SK-N-SH treated with all-trans-retinoic acid at 6 μM for 48 hours (cell line): ENCODE measurements around the gene GAB4.

Experiments
- ATAC-seq: fragments of 200-7000 bp; cut with Tn5 transposase; 3 replicates; pipeline ENCODE4 v1.9.1; 2020; ENCODE audit warnings: mild to moderate bottlenecking, moderate library complexity
- ARNTL ChIP-seq: fragments of 450-650 bp; formaldehyde crosslinking; IDR thresholded peaks from 2 replicates; pipeline ENCODE4 v1.5.0; 2020; ENCODE audit warnings: low read depth, mild to moderate bottlenecking, moderate library complexity, borderline replicate concordance
- CSDC2 ChIP-seq: fragments of 250-450 bp; sonication (Bioruptor Pico); IDR thresholded peaks from 2 replicates; pipeline ENCODE4 v1.5.0; 2020; ENCODE audit warnings: mild to moderate bottlenecking, moderate library complexity
- ESRRG ChIP-seq: fragments of 250-450 bp; sonication (Bioruptor Pico); IDR thresholded peaks from 2 replicates; pipeline ENCODE4 v1.6.1; 2021; ENCODE audit warnings: mild to moderate bottlenecking
- GLIS3 ChIP-seq: fragments of 250-450 bp; sonication (Bioruptor Pico); IDR thresholded peaks from 2 replicates; pipeline ENCODE4 v1.5.0; 2020; ENCODE audit warnings: mild to moderate bottlenecking, moderate library complexity
- ISL1 ChIP-seq: fragments of 250-450 bp; sonication (Bioruptor Pico); IDR thresholded peaks from 2 replicates; pipeline ENCODE4 v2.1.2; 2022; ENCODE audit warnings: mild to moderate bottlenecking, moderate library complexity
- OSR1 ChIP-seq: fragments of 250-450 bp; sonication (Bioruptor Pico); IDR thresholded peaks from 2 replicates; pipeline ENCODE4 v1.8.0; 2022; ENCODE audit warnings: moderate library complexity, mild to moderate bottlenecking, inconsistent platforms
- PPARA ChIP-seq: fragments of 250-450 bp; sonication (Bioruptor Pico); IDR thresholded peaks from 2 replicates; pipeline ENCODE4 v1.5.0; 2020; ENCODE audit warnings: mild to moderate bottlenecking, borderline replicate concordance
- RARB ChIP-seq: fragments of 250-450 bp; sonication (Bioruptor Pico); IDR thresholded peaks from 2 replicates; pipeline ENCODE4 v1.8.0; 2021; ENCODE audit warnings: mild to moderate bottlenecking, moderate library complexity
- SNAI2 ChIP-seq: fragments of 250-450 bp; sonication (Bioruptor Pico); IDR thresholded peaks from 2 replicates; pipeline ENCODE4 v1.5.0; 2020; ENCODE audit warnings: mild to moderate bottlenecking, moderate library complexity
- TCF4 ChIP-seq: fragments of 250-450 bp; sonication (Bioruptor Pico); IDR thresholded peaks from 2 replicates; pipeline ENCODE4 v1.8.0; 2021; ENCODE audit warnings: mild to moderate bottlenecking, moderate library complexity, borderline replicate concordance
- TOX ChIP-seq: fragments of 250-450 bp; sonication (Bioruptor Pico); IDR thresholded peaks from 2 replicates; pipeline ENCODE4 v1.8.0; 2021; ENCODE audit warnings: mild to moderate bottlenecking, moderate library complexity, borderline replicate concordance
- ZC3H10 ChIP-seq: fragments of 250-450 bp; sonication (Bioruptor Pico); IDR thresholded peaks from 2 replicates; pipeline ENCODE4 v1.5.1; 2021; ENCODE audit warnings: mild to moderate bottlenecking, moderate library complexity
- ZFP3 ChIP-seq: fragments of 250-450 bp; sonication (Bioruptor Pico); IDR thresholded peaks from 2 replicates; pipeline ENCODE4 v1.5.0; 2020; ENCODE audit warnings: mild to moderate bottlenecking, moderate library complexity
- ZFP30 ChIP-seq: fragments of 450-650 bp; formaldehyde crosslinking; IDR thresholded peaks from 2 replicates; pipeline ENCODE4 v1.5.0; 2022; ENCODE audit warnings: mild to moderate bottlenecking, moderate library complexity
- ZNF565 ChIP-seq: fragments of 450-650 bp; formaldehyde crosslinking; conservative IDR thresholded peaks from 2 replicates; pipeline ENCODE4 v1.5.0; 2020; ENCODE audit warnings: low read depth, mild to moderate bottlenecking, moderate library complexity
- ZNF70 ChIP-seq: fragments of 450-650 bp; formaldehyde crosslinking; IDR thresholded peaks from 2 replicates; pipeline ENCODE4 v1.5.0; 2020; ENCODE audit warnings: mild to moderate bottlenecking, moderate library complexity
- ZNF8 ChIP-seq: fragments of 450-650 bp; formaldehyde crosslinking; IDR thresholded peaks from 2 replicates; pipeline ENCODE4 v1.5.0; 2020; ENCODE audit warnings: mild to moderate bottlenecking, moderate library complexity
- TF ChIP-seq, protein P1 (sequence below): fragments of 250-450 bp; sonication (Bioruptor Pico); IDR thresholded peaks from 2 replicates; pipeline ENCODE4 v1.5.1; 2020; ENCODE audit warnings: low read depth, mild to moderate bottlenecking, moderate library complexity
- TF ChIP-seq, protein P2 (sequence below): fragments of 250-450 bp; sonication (Bioruptor Pico); IDR thresholded peaks from 2 replicates; pipeline ENCODE4 v1.8.0; 2021; ENCODE audit warnings: low read depth, mild to moderate bottlenecking, moderate library complexity, borderline replicate concordance
- TF ChIP-seq, protein P3 (sequence below): fragments of 250-450 bp; sonication (Bioruptor Pico); IDR thresholded peaks from 2 replicates; pipeline ENCODE4 v1.5.0; 2020; ENCODE audit warnings: mild to moderate bottlenecking, moderate library complexity
- TF ChIP-seq, protein P4 (sequence below): fragments of 250-450 bp; sonication (Bioruptor Pico); IDR thresholded peaks from 2 replicates; pipeline ENCODE4 v1.8.0; 2020; ENCODE audit warnings: mild to moderate bottlenecking, moderate library complexity, borderline replicate concordance

Gene GAB4

DNA sequence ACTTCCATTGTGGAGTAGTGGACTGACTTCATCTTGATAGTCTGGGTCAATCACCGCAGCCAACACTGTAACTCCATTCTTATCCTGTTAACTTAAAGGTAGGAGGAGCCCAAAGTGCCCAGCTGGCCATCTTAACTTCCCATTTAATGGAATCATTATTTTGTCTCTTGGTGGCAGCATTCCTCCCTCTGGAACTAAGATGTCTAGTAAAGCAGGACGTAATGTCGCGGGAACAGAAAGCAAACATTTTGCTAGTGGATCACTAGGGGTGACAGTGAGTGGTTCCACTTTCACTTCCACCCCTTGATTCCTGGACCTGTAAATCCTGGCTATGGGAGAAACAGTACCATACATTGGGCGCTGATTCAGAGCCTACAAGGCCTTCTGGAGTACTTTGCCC is 71.4 kb downstream of the GAB4 start:
- no peak for TF ChIP-seq ISL1 (CRISPR knock-in tag)
- TF ChIP-seq ZNF8 (CRISPR knock-in tag) = no peak
- no peak for TF ChIP-seq CSDC2 (CRISPR knock-in tag)
- TF ChIP-seq, all 23 proteins: peak for 0
- ATAC-seq = no peak

DNA sequence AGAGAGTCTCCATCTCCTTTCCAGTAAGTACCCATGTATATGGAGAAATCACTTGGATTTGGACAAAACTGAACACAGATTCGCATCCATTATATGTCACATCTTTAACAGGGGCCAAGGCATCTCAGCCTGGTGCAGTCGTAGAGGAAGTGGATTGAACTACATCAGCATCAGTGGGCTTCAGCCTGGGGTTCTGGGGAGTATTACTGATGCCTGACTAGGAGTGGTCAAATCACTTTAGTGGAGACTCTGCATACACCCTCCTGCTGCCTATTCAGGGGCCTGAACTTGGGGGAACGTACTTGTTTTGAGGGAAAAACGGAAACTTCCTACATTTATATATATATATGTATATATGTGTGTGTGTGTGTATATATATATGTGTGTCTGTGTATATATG is 72.8 kb downstream of the GAB4 start:
- TF ChIP-seq, protein P1, sequence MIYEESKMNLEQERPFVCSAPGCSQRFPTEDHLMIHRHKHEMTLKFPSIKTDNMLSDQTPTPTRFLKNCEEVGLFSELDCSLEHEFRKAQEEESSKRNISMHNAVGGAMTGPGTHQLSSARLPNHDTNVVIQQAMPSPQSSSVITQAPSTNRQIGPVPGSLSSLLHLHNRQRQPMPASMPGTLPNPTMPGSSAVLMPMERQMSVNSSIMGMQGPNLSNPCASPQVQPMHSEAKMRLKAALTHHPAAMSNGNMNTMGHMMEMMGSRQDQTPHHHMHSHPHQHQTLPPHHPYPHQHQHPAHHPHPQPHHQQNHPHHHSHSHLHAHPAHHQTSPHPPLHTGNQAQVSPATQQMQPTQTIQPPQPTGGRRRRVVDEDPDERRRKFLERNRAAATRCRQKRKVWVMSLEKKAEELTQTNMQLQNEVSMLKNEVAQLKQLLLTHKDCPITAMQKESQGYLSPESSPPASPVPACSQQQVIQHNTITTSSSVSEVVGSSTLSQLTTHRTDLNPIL (CRISPR knock-in tag) = no peak
- TF ChIP-seq RARB (CRISPR knock-in tag) = no peak
- no peak for TF ChIP-seq TOX (CRISPR knock-in tag)
- no peak for TF ChIP-seq ZNF565 (CRISPR knock-in tag)
- no peak for TF ChIP-seq GLIS3 (CRISPR knock-in tag)
- no peak for TF ChIP-seq PPARA (CRISPR knock-in tag)
- TF ChIP-seq, protein P2, sequence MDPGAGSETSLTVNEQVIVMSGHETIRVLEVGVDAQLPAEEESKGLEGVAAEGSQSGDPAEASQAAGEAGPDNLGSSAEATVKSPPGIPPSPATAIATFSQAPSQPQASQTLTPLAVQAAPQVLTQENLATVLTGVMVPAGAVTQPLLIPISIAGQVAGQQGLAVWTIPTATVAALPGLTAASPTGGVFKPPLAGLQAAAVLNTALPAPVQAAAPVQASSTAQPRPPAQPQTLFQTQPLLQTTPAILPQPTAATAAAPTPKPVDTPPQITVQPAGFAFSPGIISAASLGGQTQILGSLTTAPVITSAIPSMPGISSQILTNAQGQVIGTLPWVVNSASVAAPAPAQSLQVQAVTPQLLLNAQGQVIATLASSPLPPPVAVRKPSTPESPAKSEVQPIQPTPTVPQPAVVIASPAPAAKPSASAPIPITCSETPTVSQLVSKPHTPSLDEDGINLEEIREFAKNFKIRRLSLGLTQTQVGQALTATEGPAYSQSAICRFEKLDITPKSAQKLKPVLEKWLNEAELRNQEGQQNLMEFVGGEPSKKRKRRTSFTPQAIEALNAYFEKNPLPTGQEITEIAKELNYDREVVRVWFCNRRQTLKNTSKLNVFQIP (CRISPR knock-in tag) = no peak
- TF ChIP-seq ZFP3 (CRISPR knock-in tag) = no peak
- no peak for TF ChIP-seq ZNF8 (CRISPR knock-in tag)
- no peak for TF ChIP-seq SNAI2
- no peak for TF ChIP-seq ZFP30 (CRISPR knock-in tag)
- TF ChIP-seq ARNTL = no peak
- no peak for TF ChIP-seq ZNF70 (CRISPR knock-in tag)
- no peak for TF ChIP-seq ZC3H10 (CRISPR knock-in tag)
- no peak for TF ChIP-seq ISL1 (CRISPR knock-in tag)
- no peak for TF ChIP-seq OSR1 (CRISPR knock-in tag)
- no peak for TF ChIP-seq ESRRG (CRISPR knock-in tag)
- TF ChIP-seq TCF4 (CRISPR knock-in tag) = no peak
- TF ChIP-seq CSDC2 (CRISPR knock-in tag) = no peak
- no peak for ATAC-seq

DNA sequence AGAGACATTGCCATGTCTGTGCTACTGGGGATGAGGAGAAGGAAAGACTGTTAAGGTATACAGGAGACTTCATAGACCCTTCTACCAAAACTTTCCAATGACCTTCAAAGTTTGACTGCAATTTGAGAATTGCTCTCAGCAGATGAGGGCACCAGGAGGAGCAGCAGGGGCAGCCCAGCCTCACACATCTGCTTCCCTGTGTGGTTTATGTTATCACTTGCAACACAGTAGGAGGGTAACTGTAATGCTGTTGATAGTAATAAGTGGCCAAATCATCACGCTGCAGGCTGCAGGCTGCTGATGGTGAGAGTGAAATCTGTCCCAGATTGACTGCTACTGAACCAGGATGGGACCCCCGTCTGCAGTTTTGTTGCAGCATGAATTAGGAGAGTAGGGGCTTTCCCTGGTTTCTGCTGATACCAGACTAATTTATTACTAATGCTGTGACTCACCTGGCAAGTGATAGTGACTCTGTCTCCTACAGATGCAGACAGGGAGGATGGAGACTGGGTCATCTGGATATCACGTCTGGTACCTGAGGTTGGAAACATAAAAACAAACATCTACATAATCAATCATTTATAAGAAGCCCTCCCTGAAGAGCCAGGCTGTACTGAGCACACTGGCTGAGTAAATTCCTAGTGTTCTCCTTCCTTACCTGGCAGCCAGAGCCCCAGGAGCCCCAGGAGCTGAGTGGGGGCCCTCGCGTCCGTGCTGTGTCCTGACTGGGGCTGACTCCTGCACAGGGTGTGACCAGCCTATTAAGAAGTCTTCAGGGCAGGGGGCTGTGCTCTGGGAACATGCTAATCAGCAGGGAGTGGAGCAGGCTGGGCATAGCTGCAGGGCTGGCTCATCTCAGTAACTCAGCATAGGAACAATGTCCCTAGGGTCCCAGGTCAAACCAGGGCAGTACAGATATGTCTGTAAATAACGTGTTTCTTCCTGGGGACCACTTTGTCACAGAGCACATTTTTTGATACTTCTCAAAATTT is 74.4 kb downstream of the GAB4 start:
- ATAC-seq = no peak
- no peak for TF ChIP-seq ZNF565 (CRISPR knock-in tag)
- TF ChIP-seq TCF4 (CRISPR knock-in tag) = no peak
- TF ChIP-seq, protein P3, sequence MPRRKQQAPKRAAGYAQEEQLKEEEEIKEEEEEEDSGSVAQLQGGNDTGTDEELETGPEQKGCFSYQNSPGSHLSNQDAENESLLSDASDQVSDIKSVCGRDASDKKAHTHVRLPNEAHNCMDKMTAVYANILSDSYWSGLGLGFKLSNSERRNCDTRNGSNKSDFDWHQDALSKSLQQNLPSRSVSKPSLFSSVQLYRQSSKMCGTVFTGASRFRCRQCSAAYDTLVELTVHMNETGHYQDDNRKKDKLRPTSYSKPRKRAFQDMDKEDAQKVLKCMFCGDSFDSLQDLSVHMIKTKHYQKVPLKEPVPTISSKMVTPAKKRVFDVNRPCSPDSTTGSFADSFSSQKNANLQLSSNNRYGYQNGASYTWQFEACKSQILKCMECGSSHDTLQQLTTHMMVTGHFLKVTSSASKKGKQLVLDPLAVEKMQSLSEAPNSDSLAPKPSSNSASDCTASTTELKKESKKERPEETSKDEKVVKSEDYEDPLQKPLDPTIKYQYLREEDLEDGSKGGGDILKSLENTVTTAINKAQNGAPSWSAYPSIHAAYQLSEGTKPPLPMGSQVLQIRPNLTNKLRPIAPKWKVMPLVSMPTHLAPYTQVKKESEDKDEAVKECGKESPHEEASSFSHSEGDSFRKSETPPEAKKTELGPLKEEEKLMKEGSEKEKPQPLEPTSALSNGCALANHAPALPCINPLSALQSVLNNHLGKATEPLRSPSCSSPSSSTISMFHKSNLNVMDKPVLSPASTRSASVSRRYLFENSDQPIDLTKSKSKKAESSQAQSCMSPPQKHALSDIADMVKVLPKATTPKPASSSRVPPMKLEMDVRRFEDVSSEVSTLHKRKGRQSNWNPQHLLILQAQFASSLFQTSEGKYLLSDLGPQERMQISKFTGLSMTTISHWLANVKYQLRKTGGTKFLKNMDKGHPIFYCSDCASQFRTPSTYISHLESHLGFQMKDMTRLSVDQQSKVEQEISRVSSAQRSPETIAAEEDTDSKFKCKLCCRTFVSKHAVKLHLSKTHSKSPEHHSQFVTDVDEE (CRISPR knock-in tag) = no peak
- no peak for TF ChIP-seq GLIS3 (CRISPR knock-in tag)
- TF ChIP-seq ARNTL = no peak
- TF ChIP-seq, protein P2 (CRISPR knock-in tag) = no peak
- TF ChIP-seq, protein P4, sequence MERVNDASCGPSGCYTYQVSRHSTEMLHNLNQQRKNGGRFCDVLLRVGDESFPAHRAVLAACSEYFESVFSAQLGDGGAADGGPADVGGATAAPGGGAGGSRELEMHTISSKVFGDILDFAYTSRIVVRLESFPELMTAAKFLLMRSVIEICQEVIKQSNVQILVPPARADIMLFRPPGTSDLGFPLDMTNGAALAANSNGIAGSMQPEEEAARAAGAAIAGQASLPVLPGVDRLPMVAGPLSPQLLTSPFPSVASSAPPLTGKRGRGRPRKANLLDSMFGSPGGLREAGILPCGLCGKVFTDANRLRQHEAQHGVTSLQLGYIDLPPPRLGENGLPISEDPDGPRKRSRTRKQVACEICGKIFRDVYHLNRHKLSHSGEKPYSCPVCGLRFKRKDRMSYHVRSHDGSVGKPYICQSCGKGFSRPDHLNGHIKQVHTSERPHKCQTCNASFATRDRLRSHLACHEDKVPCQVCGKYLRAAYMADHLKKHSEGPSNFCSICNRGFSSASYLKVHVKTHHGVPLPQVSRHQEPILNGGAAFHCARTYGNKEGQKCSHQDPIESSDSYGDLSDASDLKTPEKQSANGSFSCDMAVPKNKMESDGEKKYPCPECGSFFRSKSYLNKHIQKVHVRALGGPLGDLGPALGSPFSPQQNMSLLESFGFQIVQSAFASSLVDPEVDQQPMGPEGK (CRISPR knock-in tag) = no peak
- TF ChIP-seq, protein P1 (CRISPR knock-in tag) = no peak
- no peak for TF ChIP-seq ZNF70 (CRISPR knock-in tag)
- no peak for TF ChIP-seq ZFP3 (CRISPR knock-in tag)
- TF ChIP-seq ZNF8 (CRISPR knock-in tag) = no peak
- TF ChIP-seq RARB (CRISPR knock-in tag) = no peak
- TF ChIP-seq ISL1 (CRISPR knock-in tag) = no peak
- no peak for TF ChIP-seq OSR1 (CRISPR knock-in tag)
- TF ChIP-seq ESRRG (CRISPR knock-in tag) = no peak
- no peak for TF ChIP-seq ZFP30 (CRISPR knock-in tag)
- TF ChIP-seq ZC3H10 (CRISPR knock-in tag) = no peak
- TF ChIP-seq TOX (CRISPR knock-in tag) = no peak
- TF ChIP-seq SNAI2 = no peak
- no peak for TF ChIP-seq PPARA (CRISPR knock-in tag)
